Measurements from ENCODE around the gene UBASH3A.

Gene UBASH3A

GRCh38 chr21:42418886-42419285 lies 15.2 kb downstream of the UBASH3A start:
- Histone ChIP-seq H3K27ac (ENCODE audit: extremely low read depth, low read depth, low read length) (no peak overlapping the region), H3K4me3 (ENCODE audit: low read depth, low read length) (no peak overlapping the region), H3K36me3 (ENCODE audit: control insufficient read depth in 2 of 2, insufficient read depth in 1 of 2, low read length in 2 of 2) (no peaks in the 10 kb centered on the region), H3K4me1 (ENCODE audit: control insufficient read depth, insufficient read depth, low read length) (no peaks in the 10 kb centered on the region), H3K9me3 (ENCODE audit: control insufficient read depth, insufficient read depth, low read depth, low read length) (no peaks in the 10 kb centered on the region)
- ChIA-PET CTCF (no interaction called here), POLR2A (no interaction called here)
- TF ChIP-seq ZNF621 (tag by site-specific recombination; IDR thresholded peaks at IDR 0.05): no peak
- TF ChIP-seq ZBTB10 (tag by site-specific recombination; IDR thresholded peaks at IDR 0.05): no peak
- no peak for TF ChIP-seq ZNF366 (tag by site-specific recombination; conservative IDR thresholded peaks at IDR 0.05)
- no peak for TF ChIP-seq REPIN1 (tag by site-specific recombination; IDR thresholded peaks at IDR 0.05; ENCODE audit: low read depth)
- TF ChIP-seq ZBTB20 (tag by site-specific recombination; IDR thresholded peaks at IDR 0.05): no peak
- no peak for TF ChIP-seq FEZF1 (tag by site-specific recombination; IDR thresholded peaks at IDR 0.05)
- TF ChIP-seq ZNF146 (tag by site-specific recombination; IDR thresholded peaks at IDR 0.05): no peak
- TF ChIP-seq SCRT1 (tag by site-specific recombination; IDR thresholded peaks at IDR 0.05; ENCODE audit: borderline replicate concordance): no peak
- TF ChIP-seq ZNF585B (tag by site-specific recombination; IDR thresholded peaks at IDR 0.05): no peak
- no peak for TF ChIP-seq ATF2 (tag by site-specific recombination; IDR thresholded peaks at IDR 0.05; ENCODE audit: low read depth)

- Histone ChIP-seq H3K9me3 (ENCODE audit: control insufficient read depth, insufficient read depth, low read depth, low read length) (no peaks in the 10 kb centered on the region), H3K4me3 (ENCODE audit: low read depth, low read length) (no peak overlapping the region), H3K4me1 (ENCODE audit: control insufficient read depth, insufficient read depth, low read length) (no peaks in the 10 kb centered on the region), H3K36me3 (ENCODE audit: control insufficient read depth in 2 of 2, insufficient read depth in 1 of 2, low read length in 2 of 2) (no peaks in the 10 kb centered on the region), H3K27ac (ENCODE audit: extremely low read depth, low read depth, low read length) (no peak overlapping the region)
- POLR2A ChIA-PET: no interaction called here
- CTCF ChIA-PET: no interaction called here
- TF ChIP-seq ZNF707 (tag by site-specific recombination; IDR thresholded peaks at IDR 0.05) (peak; percentile 93), ZNF114 (tag by site-specific recombination; IDR thresholded peaks at IDR 0.05) (no peak), ZNF302 (tag by site-specific recombination; IDR thresholded peaks at IDR 0.05; ENCODE audit: low read depth) (no peak)
Measured at GRCh38 chr21:42419845-42420244, 16.1 kb downstream of the UBASH3A start.

GRCh38 chr21:42421018-42421793 lies 17.5 kb downstream of the UBASH3A start:
- Histone ChIP-seq H3K4me3 (ENCODE audit: low read depth, low read length) (no peak overlapping the region), H3K9me3 (ENCODE audit: control insufficient read depth, insufficient read depth, low read depth, low read length) (no peaks in the 10 kb centered on the region), H3K27ac (ENCODE audit: extremely low read depth, low read depth, low read length) (no peak overlapping the region), H3K4me1 (ENCODE audit: control insufficient read depth, insufficient read depth, low read length) (no peaks in the 10 kb centered on the region), H3K36me3 (ENCODE audit: control insufficient read depth in 2 of 2, insufficient read depth in 1 of 2, low read length in 2 of 2) (no peaks in the 10 kb centered on the region)
- ChIA-PET CTCF (no interaction called here), POLR2A (no interaction called here)
- TF ChIP-seq ZNF843 (tag by site-specific recombination; IDR thresholded peaks at IDR 0.05) (no peak), ZNF248 (tag by site-specific recombination; IDR thresholded peaks at IDR 0.05) (no peak), ZNF239 (tag by site-specific recombination; IDR thresholded peaks at IDR 0.05) (no peak), ZNF571 (tag by site-specific recombination; IDR thresholded peaks at IDR 0.05) (no peak), AEBP2 (tag by site-specific recombination; IDR thresholded peaks at IDR 0.05; ENCODE audit: borderline replicate concordance) (no peak), ZNF692 (tag by site-specific recombination; IDR thresholded peaks at IDR 0.05) (no peak), ZNF26 (tag by site-specific recombination; IDR thresholded peaks at IDR 0.05) (peak; percentile 91)
